HG03103 (cell line): ENCODE data around the gene PTPN21.

Source experiments
- ATAC-seq: cut with Tn5 transposase; IDR thresholded peaks from one replicate; pipeline ENCODE4 v1.9.1; 2021; ENCODE audit warnings: low read depth; ENCODE audit not compliant: unreplicated experiment

The PTPN21 gene

GRCh38 chr14:88473791-88474190 is 81.0 kb downstream of the PTPN21 start:
- ATAC-seq = no peak

- ATAC-seq = no peak
Measured at GRCh38 chr14:88470542-88471440, 84.0 kb downstream of the PTPN21 start.

- ATAC-seq = no peak
Measured at GRCh38 chr14:88468406-88468805, 86.4 kb downstream of the PTPN21 start.

GRCh38 chr14:88463318-88463717 is 91.5 kb downstream of the PTPN21 start:
- no peak for ATAC-seq

GRCh38 chr14:88454886-88455285 is 99.9 kb downstream of the PTPN21 start:
- ATAC-seq = no peak

- ATAC-seq = no peak
Measured at GRCh38 chr14:88452231-88452630, 102.6 kb downstream of the PTPN21 start.

- no peak for ATAC-seq
Measured at GRCh38 chr14:88439088-88439487, 115.7 kb downstream of the PTPN21 start.

GRCh38 chr14:88437658-88438057 is 117.1 kb downstream of the PTPN21 start:
- no peak for ATAC-seq

- no peak for ATAC-seq
Measured at GRCh38 chr14:88430976-88431375, 123.8 kb downstream of the PTPN21 start.

GRCh38 chr14:88426271-88426670 is 128.5 kb downstream of the PTPN21 start:
- ATAC-seq = no peak

- no peak for ATAC-seq
Measured at GRCh38 chr14:88424573-88424972, 130.2 kb downstream of the PTPN21 start.

GRCh38 chr14:88422919-88423650 is 131.7 kb downstream of the PTPN21 start:
- no peak for ATAC-seq

- ATAC-seq = no peak
Measured at GRCh38 chr14:88422047-88422446, 132.8 kb downstream of the PTPN21 start.

- ATAC-seq = no peak
Measured at GRCh38 chr14:88421286-88421685, 133.5 kb downstream of the PTPN21 start.

- ATAC-seq = no peak
Measured at GRCh38 chr14:88420187-88420586, 134.6 kb downstream of the PTPN21 start.

- ATAC-seq = no peak
Measured at GRCh38 chr14:88417594-88417993, 137.2 kb downstream of the PTPN21 start.
